Tibial nerve (tissue), 4 donors: ENCODE data around the gene CALD1. TPM values are rescaled to one million over a fixed set of nuclear protein-coding genes. Genes with fewer than 3 reads are reported as not detected.
A peak's percentile ranks its signal among the peaks of the same experiment; 100 is the strongest.

ENCODE experiments used
- DNase-seq, 2 donors: peaks; one replicate each; pipeline ENCODE4 v3.0.0-alpha.2; 2019; ENCODE audit warnings: low spot score in 2 of 2
- H3K27ac ChIP-seq, 4 donors: fragments of 200-600 bp; sonication (generic) in 3 of 4; one replicate each; pipeline ENCODE4 v1.5.1; 2017 to 2019; ENCODE audit warnings: mild to moderate bottlenecking in 1 of 4
- H3K27me3 ChIP-seq, 2 donors: fragments of 200-600 bp; sonication (generic) in 1 of 2; one replicate each; pipeline versions ENCODE4 v1.5.1 to v1.6.0; 2017 to 2019
- H3K36me3 ChIP-seq, 3 donors: fragments of 200-600 bp; sonication (generic); one replicate each; pipeline ENCODE4 v1.5.1; 2018 to 2019
- H3K4me1 ChIP-seq, 4 donors: fragments of 200-600 bp; sonication (generic) in 3 of 4; one replicate each; pipeline ENCODE4 v1.5.1; 2017 to 2019
- H3K4me3 ChIP-seq, 4 donors: fragments of 200-600 bp; sonication (generic) in 3 of 4; one replicate each; pipeline ENCODE4 v1.5.1; 2017 to 2019; ENCODE audit warnings: mild to moderate bottlenecking in 1 of 4, moderate library complexity in 1 of 4
- H3K9me3 ChIP-seq, 4 donors: fragments of 200-600 bp; sonication (generic) in 3 of 4; one replicate each; pipeline ENCODE4 v1.5.1; 2017 to 2019
- CTCF ChIP-seq, 5 experiments: fragments of 200-600 bp in 3 of 5; fragments of 450-650 bp in 2 of 5; sonication (generic) in 3 of 5; IDR thresholded peaks; one replicate each; pipeline ENCODE4 v1.5.1; 2016 to 2019; ENCODE audit warnings: antibody characterized with exemption in 5 of 5, mild to moderate bottlenecking in 3 of 5, moderate library complexity in 2 of 5
- EP300 ChIP-seq, 2 donors: sonication (generic); formaldehyde crosslinking; IDR thresholded peaks; one replicate each; pipeline ENCODE4 v1.6.1; 2017; ENCODE audit warnings: antibody characterized with exemption in 2 of 2, mild to moderate bottlenecking in 1 of 2
- POLR2A ChIP-seq, 2 donors: fragments of 450-650 bp; IDR thresholded peaks; one replicate each; pipeline ENCODE4 v1.6.1; 2017; ENCODE audit warnings: antibody characterized with exemption in 2 of 2, mild to moderate bottlenecking in 2 of 2, moderate library complexity in 2 of 2
- WGBS, 2 donors: methylation state at CpG; one replicate each; pipeline ENCODE4 v1.1.5; 2018; 5-methylcytosine and 5-hydroxymethylcytosine counted together
- total RNA-seq, 4 donors: library from RNA; depleted of rRNA; stranded (reverse); fragments of >200 nt; gene quantifications; one replicate each; pipeline ENCODE4 v1.1.0, GENCODE V29; 2016

The CALD1 gene
- total RNA-seq, 4 donors from 2014 or later, result 320 to 870 (median 433) TPM

GRCh38 chr7:134783294-134784069 lies 4.0 kb downstream of the CALD1 start:
- no peaks in the 10 kb centered on the region for H3K9me3 ChIP-seq
- TF ChIP-seq CTCF (IDR thresholded peaks at IDR 0.05), result no peak
- no peak for TF ChIP-seq POLR2A (IDR thresholded peaks at IDR 0.05)
- no peak for TF ChIP-seq EP300 (IDR thresholded peaks at IDR 0.05)
- peak overlapping the region in 2 of 4 donors; percentile 2 to 60 for H3K4me3 ChIP-seq
- H3K27ac ChIP-seq, result peak overlapping the region in 2 of 4 donors; percentile 89 to 92
- no peaks in the 10 kb centered on the region for H3K27me3 ChIP-seq
- H3K4me1 ChIP-seq, result peaks cover 0 to 33% (median 17%) of the 10 kb centered on the region in 4 donors
- peak in 1 of 2 donors; percentile 3 for DNase-seq
- 79 to 84% methylated on average over 6 to 7 of the region's 7 CpGs for WGBS, 2 donors
- no peaks in the 10 kb centered on the region for H3K36me3 ChIP-seq

GRCh38 chr7:134784251-134785049 lies 5.0 kb downstream of the CALD1 start:
- no peaks in the 10 kb centered on the region for H3K9me3 ChIP-seq
- H3K27me3 ChIP-seq, result no peaks in the 10 kb centered on the region
- 76 to 78% methylated on average over 9 of the region's 9 CpGs for WGBS, 2 donors
- TF ChIP-seq POLR2A (IDR thresholded peaks at IDR 0.05) (no peak), EP300 (IDR thresholded peaks at IDR 0.05) (peak in 1 of 2 donors; percentile 19), CTCF (IDR thresholded peaks at IDR 0.05) (no peak)
- H3K4me1 ChIP-seq, result peaks cover 0 to 29% (median 16%) of the 10 kb centered on the region in 4 donors
- DNase-seq, result peak in 1 of 2 donors; percentile 18
- H3K27ac ChIP-seq, result peak overlapping the region in 2 of 4 donors; percentile 89 to 92
- H3K4me3 ChIP-seq, result no peak overlapping the region
- H3K36me3 ChIP-seq, result no peaks in the 10 kb centered on the region

- no peaks in the 10 kb centered on the region for H3K9me3 ChIP-seq
- H3K36me3 ChIP-seq, result no peaks in the 10 kb centered on the region
- H3K4me1 ChIP-seq, result peaks cover 0 to 37% (median 16%) of the 10 kb centered on the region in 4 donors
- no peaks in the 10 kb centered on the region for H3K27me3 ChIP-seq
- H3K27ac ChIP-seq, result peak overlapping the region in 2 of 4 donors; percentile 33 to 61
- H3K4me3 ChIP-seq, result no peak overlapping the region
- no peak for TF ChIP-seq POLR2A (IDR thresholded peaks at IDR 0.05)
- TF ChIP-seq CTCF (IDR thresholded peaks at IDR 0.05), result no peak
- TF ChIP-seq EP300 (IDR thresholded peaks at IDR 0.05), result no peak
- DNase-seq, result peak in 1 of 2 donors; percentile 3
Measured at GRCh38 chr7:134785842-134786241, 6.4 kb downstream of the CALD1 start.

- TF ChIP-seq POLR2A (IDR thresholded peaks at IDR 0.05), result no peak
- no peak for TF ChIP-seq EP300 (IDR thresholded peaks at IDR 0.05)
- no peak for TF ChIP-seq CTCF (IDR thresholded peaks at IDR 0.05)
- no peaks in the 10 kb centered on the region for H3K9me3 ChIP-seq
- WGBS, 2 donors, result 54 to 56% methylated on average over 2 of the region's 2 CpGs
- H3K4me1 ChIP-seq, result peaks cover 0 to 42% (median 8%) of the 10 kb centered on the region in 4 donors
- H3K27me3 ChIP-seq, result no peaks in the 10 kb centered on the region
- H3K4me3 ChIP-seq, result no peak overlapping the region
- peak overlapping the region in 2 of 4 donors; percentile 52 to 76 for H3K27ac ChIP-seq
- H3K36me3 ChIP-seq, result no peaks in the 10 kb centered on the region
- DNase-seq, result peak in 1 of 2 donors; percentile 3
Measured at GRCh38 chr7:134787064-134787463, 7.6 kb downstream of the CALD1 start.
